ENCODE results near the gene IQCK.

GRCh38 chr16:19677402-19677801 is 40.7 kb upstream of the IQCK start:
- no peak for TF ChIP-seq CTCF (conservative IDR thresholded peaks at IDR 0.05 in 1 of 2, IDR thresholded peaks at IDR 0.05 in 1 of 2; ENCODE audit: low read depth in 1 of 2, low read length in 2 of 2)
- TF ChIP-seq EZH2 (IDR thresholded peaks at IDR 0.05; ENCODE audit: low read length, missing control alignments): no peak

Data from fibroblast of lung (primary cell).